Anterior cingulate cortex (tissue), 58 donors: Measurements from ENCODE around the gene ADARB2.
"Not testable (repeated sequence)": the region's sequence is repeated elsewhere in the genome, so short reads cannot be mapped to it uniquely, and the experiment has no call there.

Experiments used
- DNase-seq, 58 donors: peaks; one replicate each; lab custom pipeline; 2025; lab: John Stamatoyannopoulos, UW

ADARB2 gene

GRCh38 chr10:1160561-1161314 is 576.6 kb downstream of the ADARB2 start:
- no peak for DNase-seq

- no peak for DNase-seq
Measured at GRCh38 chr10:1159131-1160061, 577.9 kb downstream of the ADARB2 start.

GRCh38 chr10:1158536-1158935 is 578.8 kb downstream of the ADARB2 start:
- DNase-seq, result not testable (repeated sequence)

GRCh38 chr10:1158066-1158465 is 579.3 kb downstream of the ADARB2 start:
- no peak for DNase-seq

GRCh38 chr10:1157615-1157933 is 579.8 kb downstream of the ADARB2 start:
- DNase-seq, result no peak

GRCh38 chr10:1156921-1157614 is 580.3 kb downstream of the ADARB2 start:
- DNase-seq, result no peak

- DNase-seq, result no peak
Measured at GRCh38 chr10:1156616-1156886, 580.8 kb downstream of the ADARB2 start.

- DNase-seq, result no peak
Measured at GRCh38 chr10:1155791-1156615, 581.3 kb downstream of the ADARB2 start.

GRCh38 chr10:1154531-1155295 is 582.6 kb downstream of the ADARB2 start:
- DNase-seq, result no peak

GRCh38 chr10:1153805-1154351 is 583.4 kb downstream of the ADARB2 start:
- no peak for DNase-seq

GRCh38 chr10:1153251-1153763 is 584.0 kb downstream of the ADARB2 start:
- no peak for DNase-seq

GRCh38 chr10:1152386-1153250 is 584.7 kb downstream of the ADARB2 start:
- no peak for DNase-seq

- DNase-seq, result no peak
Measured at GRCh38 chr10:1151076-1152033, 586.0 kb downstream of the ADARB2 start.

- DNase-seq, result no peak
Measured at GRCh38 chr10:1150638-1150955, 586.7 kb downstream of the ADARB2 start.

- no peak for DNase-seq
Measured at GRCh38 chr10:1149793-1150637, 587.3 kb downstream of the ADARB2 start.
